Neural cell (in vitro differentiated cells): ENCODE results near the gene TRNAU1AP. TPM values are rescaled to one million over a fixed set of nuclear protein-coding genes. Genes with fewer than 3 reads are reported as not detected.

Source experiments
- H2AFZ ChIP-seq: fragments of 200-600, 300-800 bp; sonication (generic), shearing (Covaris generic); 2 replicates; pipeline ENCODE4 v1.6.0; 2014; ENCODE audit warnings: low read depth, mild to moderate bottlenecking, antibody characterized with exemption, low read length, moderate library complexity
- H3F3A ChIP-seq: fragments of 200-600 bp; shearing (Covaris generic); 2 replicates; pipeline ENCODE4 v1.6.1; 2016; ENCODE audit warnings: mild to moderate bottlenecking, moderate library complexity, mixed read lengths, antibody characterized with exemption, low read length; ENCODE audit not compliant: insufficient read depth, poor library complexity, severe bottlenecking
- H3K27ac ChIP-seq: fragments of 200-600, 300-800 bp; sonication (generic), shearing (Covaris generic); 2 replicates; pipeline ENCODE4 v1.5.1; 2014; ENCODE audit warnings: mild to moderate bottlenecking, low read length, moderate library complexity
- H3K27me3 ChIP-seq: fragments of 300-800, 200-600 bp; sonication (generic), shearing (Covaris generic); 2 replicates; pipeline ENCODE4 v1.6.0; 2014; ENCODE audit warnings: mild to moderate bottlenecking, low read depth, low read length, moderate library complexity; ENCODE audit not compliant: insufficient read depth
- H3K36me3 ChIP-seq: fragments of 300-800, 200-600 bp; sonication (generic), shearing (Covaris generic); 2 replicates; pipeline ENCODE4 v1.5.1; 2014; ENCODE audit warnings: mild to moderate bottlenecking, antibody characterized with exemption, low read length, moderate library complexity; ENCODE audit not compliant: insufficient read depth
- H3K4me2 ChIP-seq: fragments of 300-800, 200-600 bp; sonication (generic), shearing (Covaris generic); 2 replicates; pipeline ENCODE4 v1.6.0; 2014; ENCODE audit warnings: mild to moderate bottlenecking, low read length
- H3K4me3 ChIP-seq: fragments of 300-800, 200-600 bp; sonication (generic), shearing (Covaris generic); 2 replicates; pipeline ENCODE4 v1.5.1; 2014; ENCODE audit warnings: mild to moderate bottlenecking, low read length, moderate library complexity
- H3K79me2 ChIP-seq: fragments of 200-600 bp; shearing (Covaris generic); replicated peaks from 2 replicates; pipeline ENCODE4 v1.6.0; 2014; ENCODE audit warnings: mild to moderate bottlenecking, low read length, moderate library complexity; ENCODE audit not compliant: insufficient read depth
- H3K9ac ChIP-seq: fragments of 300-800, 200-600 bp; sonication (generic), shearing (Covaris generic); 2 replicates; pipeline ENCODE4 v1.6.1; 2016; ENCODE audit warnings: mild to moderate bottlenecking, low read length, mixed read lengths
- H3K9me2 ChIP-seq: fragments of 200-600 bp; shearing (Covaris generic); 2 replicates; pipeline ENCODE4 v1.6.1; 2016; ENCODE audit warnings: mild to moderate bottlenecking, low read length, mixed read lengths; ENCODE audit not compliant: insufficient read depth
- H3K9me3 ChIP-seq: fragments of 200-600, 300-800 bp; sonication (generic), shearing (Covaris generic); 2 replicates; pipeline ENCODE4 v1.6.1; 2016; ENCODE audit warnings: mild to moderate bottlenecking, mixed run types, low read length, moderate library complexity, mixed read lengths
- H4K20me1 ChIP-seq: fragments of 200-600 bp; shearing (Covaris generic); 2 replicates; pipeline ENCODE4 v1.6.1; 2016; ENCODE audit warnings: mild to moderate bottlenecking, mixed run types; ENCODE audit not compliant: insufficient read depth
- CTCF ChIP-seq: fragments of 450-650 bp; IDR thresholded peaks from 2 replicates; pipeline ENCODE4 v1.5.1; 2014; ENCODE audit warnings: antibody characterized with exemption, mild to moderate bottlenecking, moderate library complexity; ENCODE audit not compliant: poor library complexity, severe bottlenecking
- EP300 ChIP-seq: fragments of 450-650 bp; conservative IDR thresholded peaks from 2 replicates; pipeline ENCODE4 v1.6.1; 2014; ENCODE audit warnings: antibody characterized with exemption, mild to moderate bottlenecking, moderate library complexity; ENCODE audit not compliant: poor library complexity, severe bottlenecking
- EZH2 ChIP-seq: fragments of 200-600, 300-800 bp; shearing (Covaris generic), sonication (generic); IDR thresholded peaks from 2 replicates; pipeline ENCODE4 v1.6.1; 2014; ENCODE audit warnings: antibody characterized with exemption, low read length, borderline replicate concordance, mild to moderate bottlenecking; ENCODE audit not compliant: insufficient read depth, poor library complexity, severe bottlenecking
- MXI1 ChIP-seq: fragments of 450-650 bp; conservative IDR thresholded peaks from 2 replicates; pipeline ENCODE4 v1.6.1; 2014; ENCODE audit warnings: antibody characterized with exemption, mild to moderate bottlenecking; ENCODE audit not compliant: poor library complexity, severe bottlenecking
- POLR2AphosphoS5 ChIP-seq: IDR thresholded peaks from 2 replicates; pipeline ENCODE4 v1.6.1; 2012
- RAD21 ChIP-seq: fragments of 450-650 bp; conservative IDR thresholded peaks from 2 replicates; pipeline ENCODE4 v1.6.1; 2014; ENCODE audit warnings: antibody characterized with exemption, mild to moderate bottlenecking, moderate library complexity
- SMC3 ChIP-seq: fragments of 450-650 bp; conservative IDR thresholded peaks from 2 replicates; pipeline ENCODE4 v1.6.1; 2014; ENCODE audit warnings: antibody characterized with exemption, mild to moderate bottlenecking, moderate library complexity; ENCODE audit not compliant: poor library complexity
- TAF1 ChIP-seq: IDR thresholded peaks from 2 replicates; pipeline ENCODE4 v1.6.1; 2012; ENCODE audit warnings: low read depth
- polyA plus RNA-seq: library from polyadenylated mRNA; depleted of rRNA; stranded (reverse); fragments of >200 nt; gene quantifications from 2 replicates; pipeline ENCODE4 v1.2.3, GENCODE V29; 2014
- TF ChIP-seq, protein P1 (sequence below): IDR thresholded peaks from 2 replicates; pipeline ENCODE4 v1.6.1; 2012; ENCODE audit warnings: borderline replicate concordance

Gene TRNAU1AP
- polyA plus RNA-seq, 1 donor from 2014 or later, result 91.6 TPM

- TF ChIP-seq, protein P1, sequence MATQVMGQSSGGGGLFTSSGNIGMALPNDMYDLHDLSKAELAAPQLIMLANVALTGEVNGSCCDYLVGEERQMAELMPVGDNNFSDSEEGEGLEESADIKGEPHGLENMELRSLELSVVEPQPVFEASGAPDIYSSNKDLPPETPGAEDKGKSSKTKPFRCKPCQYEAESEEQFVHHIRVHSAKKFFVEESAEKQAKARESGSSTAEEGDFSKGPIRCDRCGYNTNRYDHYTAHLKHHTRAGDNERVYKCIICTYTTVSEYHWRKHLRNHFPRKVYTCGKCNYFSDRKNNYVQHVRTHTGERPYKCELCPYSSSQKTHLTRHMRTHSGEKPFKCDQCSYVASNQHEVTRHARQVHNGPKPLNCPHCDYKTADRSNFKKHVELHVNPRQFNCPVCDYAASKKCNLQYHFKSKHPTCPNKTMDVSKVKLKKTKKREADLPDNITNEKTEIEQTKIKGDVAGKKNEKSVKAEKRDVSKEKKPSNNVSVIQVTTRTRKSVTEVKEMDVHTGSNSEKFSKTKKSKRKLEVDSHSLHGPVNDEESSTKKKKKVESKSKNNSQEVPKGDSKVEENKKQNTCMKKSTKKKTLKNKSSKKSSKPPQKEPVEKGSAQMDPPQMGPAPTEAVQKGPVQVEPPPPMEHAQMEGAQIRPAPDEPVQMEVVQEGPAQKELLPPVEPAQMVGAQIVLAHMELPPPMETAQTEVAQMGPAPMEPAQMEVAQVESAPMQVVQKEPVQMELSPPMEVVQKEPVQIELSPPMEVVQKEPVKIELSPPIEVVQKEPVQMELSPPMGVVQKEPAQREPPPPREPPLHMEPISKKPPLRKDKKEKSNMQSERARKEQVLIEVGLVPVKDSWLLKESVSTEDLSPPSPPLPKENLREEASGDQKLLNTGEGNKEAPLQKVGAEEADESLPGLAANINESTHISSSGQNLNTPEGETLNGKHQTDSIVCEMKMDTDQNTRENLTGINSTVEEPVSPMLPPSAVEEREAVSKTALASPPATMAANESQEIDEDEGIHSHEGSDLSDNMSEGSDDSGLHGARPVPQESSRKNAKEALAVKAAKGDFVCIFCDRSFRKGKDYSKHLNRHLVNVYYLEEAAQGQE, result no peak
- TF ChIP-seq SMC3, result no peak
- TF ChIP-seq EZH2, result no peak
- TF ChIP-seq POLR2AphosphoS5, result no peak
- TF ChIP-seq CTCF, result no peak
- TF ChIP-seq RAD21, result no peak
- no peak for TF ChIP-seq EP300
- TF ChIP-seq TAF1, result no peak
- TF ChIP-seq MXI1, result no peak
- H3K36me3 ChIP-seq, result peaks cover 7% of the 10 kb centered on the region
- H3F3A ChIP-seq, result no peaks in the 10 kb centered on the region
- no peaks in the 10 kb centered on the region for H4K20me1 ChIP-seq
- no peak overlapping the region for H3K27ac ChIP-seq
- H3K4me2 ChIP-seq, result no peak overlapping the region
- no peaks in the 10 kb centered on the region for H3K79me2 ChIP-seq
- H3K9me3 ChIP-seq, result no peaks in the 10 kb centered on the region
- H2AFZ ChIP-seq, result no peak overlapping the region
- H3K9me2 ChIP-seq, result no peaks in the 10 kb centered on the region
- H3K27me3 ChIP-seq, result no peaks in the 10 kb centered on the region
- no peak overlapping the region for H3K4me3 ChIP-seq
- no peak overlapping the region for H3K9ac ChIP-seq
Measured at GRCh38 chr1:28565726-28566125, 12.8 kb downstream of the TRNAU1AP start.

- no peak overlapping the region for H3K27ac ChIP-seq
- H3F3A ChIP-seq, result no peaks in the 10 kb centered on the region
- H3K4me2 ChIP-seq, result no peak overlapping the region
- H3K9ac ChIP-seq, result no peak overlapping the region
- H3K9me2 ChIP-seq, result no peaks in the 10 kb centered on the region
- H3K79me2 ChIP-seq, result no peaks in the 10 kb centered on the region
- TF ChIP-seq POLR2AphosphoS5 (no peak), TAF1 (no peak), SMC3 (no peak), RAD21 (no peak), EZH2 (no peak), CTCF (no peak), MXI1 (no peak), EP300 (no peak)
- TF ChIP-seq, protein P1, result no peak
- H3K9me3 ChIP-seq, result no peaks in the 10 kb centered on the region
- no peaks in the 10 kb centered on the region for H4K20me1 ChIP-seq
- peaks cover 7% of the 10 kb centered on the region for H3K36me3 ChIP-seq
- H2AFZ ChIP-seq, result no peak overlapping the region
- no peak overlapping the region for H3K4me3 ChIP-seq
- H3K27me3 ChIP-seq, result no peaks in the 10 kb centered on the region
Measured at GRCh38 chr1:28566931-28567330, 14.0 kb downstream of the TRNAU1AP start.
